CD4-positive, alpha-beta T cell treated with Interleukin-12 subunit alpha and Interleukin-12 subunit beta, for 1 hour (primary cell): ENCODE results near the gene RGS6.

ENCODE experiments used
- DNase-seq: peaks from one replicate; pipeline ENCODE4 v3.0.0-alpha.2; 2020

The RGS6 gene

GRCh38 chr14:72614891-72615415 is 682.7 kb downstream of the RGS6 start:
- DNase-seq, result no peak

GRCh38 chr14:72615451-72616121 is 683.4 kb downstream of the RGS6 start:
- DNase-seq, result no peak
